GM19023 (cell line): ENCODE results near the gene C11orf54.
"Not testable (repeated sequence)": the region's sequence is repeated elsewhere in the genome, so short reads cannot be mapped to it uniquely, and the experiment has no call there.

Source experiments
- ATAC-seq: cut with Tn5 transposase; IDR thresholded peaks from one replicate; pipeline ENCODE4 v1.9.1; 2021; ENCODE audit warnings: mild to moderate bottlenecking, moderate library complexity; ENCODE audit not compliant: unreplicated experiment

C11orf54 gene

DNA sequence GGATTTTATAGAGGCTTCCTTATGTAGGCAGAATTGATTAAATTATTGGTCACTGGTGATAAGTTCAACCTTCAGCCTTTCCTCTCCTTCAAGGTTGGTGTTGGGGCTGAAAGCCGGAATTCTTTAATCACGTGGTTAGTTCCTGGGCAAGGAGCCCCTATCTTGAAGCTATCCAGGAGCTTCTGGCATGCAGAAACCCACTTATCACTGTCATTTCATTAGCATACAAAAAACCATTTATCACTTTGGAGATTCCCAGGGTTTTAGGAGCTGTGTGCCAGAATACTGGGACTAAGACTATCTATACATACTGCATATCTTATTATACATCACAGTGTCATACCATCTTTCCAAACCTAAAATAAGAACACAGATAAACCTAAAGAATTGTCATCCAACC, 24.1 kb downstream of the C11orf54 start:
- ATAC-seq: no peak

DNA sequence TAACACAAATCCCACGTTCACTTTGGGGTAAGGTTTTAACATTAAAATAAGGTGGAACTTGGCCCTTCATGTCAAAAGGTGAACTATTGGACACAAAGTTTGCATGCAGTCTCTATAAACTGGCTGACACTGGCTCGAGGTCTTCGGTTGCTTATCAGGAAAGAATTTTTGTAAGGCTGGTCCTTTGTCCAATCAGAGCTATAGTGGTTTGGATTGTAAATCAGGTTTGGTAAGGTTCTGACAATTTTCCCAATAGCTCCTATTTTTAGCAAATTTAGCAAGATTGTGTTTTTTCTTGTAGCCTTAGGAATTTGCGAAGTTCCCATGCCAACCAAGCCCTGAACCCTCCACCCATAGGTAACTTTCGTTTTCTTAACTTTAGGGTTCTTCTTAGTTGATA, 25.0 kb downstream of the C11orf54 start:
- ATAC-seq: no peak

DNA sequence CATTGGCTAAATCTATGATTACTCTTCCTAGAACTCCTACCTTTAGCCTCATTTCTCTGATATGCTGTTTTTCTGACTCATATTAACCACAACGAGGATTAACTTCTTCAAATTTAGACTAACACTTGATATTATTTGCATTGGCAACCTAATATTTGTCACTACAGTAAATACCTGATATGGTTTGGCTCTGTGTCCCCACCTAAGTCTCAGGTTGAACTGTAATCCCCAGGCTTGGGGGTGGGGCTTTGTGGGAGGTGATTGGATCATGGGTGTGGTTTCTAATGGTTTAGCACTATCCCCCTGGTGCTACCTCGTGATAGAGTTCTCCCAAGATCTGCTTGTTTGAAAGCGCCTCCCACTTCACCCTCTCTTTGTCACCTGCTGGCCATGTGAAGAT, 25.5 kb downstream of the C11orf54 start:
- ATAC-seq: no peak

DNA sequence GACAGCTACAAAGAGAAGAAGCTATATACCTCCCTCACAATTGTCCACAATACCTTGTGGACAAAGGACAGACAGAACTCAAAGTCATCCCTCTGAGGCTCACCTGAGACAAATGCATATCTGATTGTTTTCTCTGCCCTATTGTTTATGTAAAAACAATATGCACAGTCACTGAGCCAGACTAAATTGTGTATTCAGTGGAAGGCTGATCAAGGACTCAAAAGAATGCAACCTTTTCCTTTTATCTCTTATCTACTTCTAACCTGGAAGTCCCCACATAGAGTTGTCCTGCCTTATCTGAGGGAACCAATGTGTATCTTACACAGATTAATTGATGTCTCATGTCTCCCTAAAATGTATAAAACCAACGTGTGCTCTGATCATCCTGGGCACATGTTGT, 28.7 kb downstream of the C11orf54 start:
- ATAC-seq: no peak

DNA sequence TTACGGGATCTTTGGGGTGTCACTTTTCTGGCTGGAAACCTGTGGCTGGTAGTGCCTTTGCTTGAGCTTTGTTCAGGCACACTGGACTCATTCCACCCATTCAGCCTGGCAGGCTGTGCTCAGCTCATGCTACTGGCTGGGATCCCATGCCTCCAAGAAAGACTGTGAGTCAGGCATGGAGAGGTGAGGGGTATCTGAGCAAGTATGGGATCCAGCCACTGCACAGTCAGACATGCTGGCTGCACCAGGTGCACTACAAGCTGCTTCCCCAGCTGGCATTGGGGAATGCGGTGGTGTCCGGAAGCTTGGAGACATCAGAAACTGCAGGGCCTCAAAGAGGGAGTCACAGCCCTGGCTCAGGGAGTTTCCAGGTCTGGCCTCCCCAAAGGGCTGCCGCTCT, 30.7 kb downstream of the C11orf54 start:
- no peak for ATAC-seq

DNA sequence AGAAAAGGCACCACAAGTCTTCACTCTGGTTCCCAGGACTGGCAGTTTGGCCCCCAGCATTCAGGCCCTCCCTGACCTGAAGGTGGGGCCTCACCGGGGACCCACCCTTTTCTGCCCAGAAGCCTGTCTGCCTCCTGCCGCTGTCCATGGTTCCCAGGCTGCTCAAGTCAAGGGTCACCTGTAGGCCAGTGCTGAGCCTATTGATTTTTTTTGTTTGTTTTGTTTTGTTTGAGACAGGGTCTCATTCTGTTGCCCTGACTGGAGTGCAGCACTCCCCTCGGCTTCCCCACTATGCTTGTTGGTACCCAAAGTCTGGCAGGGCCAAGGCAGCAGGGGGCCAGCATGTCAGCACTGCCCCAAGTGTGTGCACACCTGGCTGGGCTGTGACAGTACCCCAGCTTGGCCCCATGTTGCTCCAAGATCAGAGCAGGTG, 31.6 kb downstream of the C11orf54 start:
- ATAC-seq: no peak

DNA sequence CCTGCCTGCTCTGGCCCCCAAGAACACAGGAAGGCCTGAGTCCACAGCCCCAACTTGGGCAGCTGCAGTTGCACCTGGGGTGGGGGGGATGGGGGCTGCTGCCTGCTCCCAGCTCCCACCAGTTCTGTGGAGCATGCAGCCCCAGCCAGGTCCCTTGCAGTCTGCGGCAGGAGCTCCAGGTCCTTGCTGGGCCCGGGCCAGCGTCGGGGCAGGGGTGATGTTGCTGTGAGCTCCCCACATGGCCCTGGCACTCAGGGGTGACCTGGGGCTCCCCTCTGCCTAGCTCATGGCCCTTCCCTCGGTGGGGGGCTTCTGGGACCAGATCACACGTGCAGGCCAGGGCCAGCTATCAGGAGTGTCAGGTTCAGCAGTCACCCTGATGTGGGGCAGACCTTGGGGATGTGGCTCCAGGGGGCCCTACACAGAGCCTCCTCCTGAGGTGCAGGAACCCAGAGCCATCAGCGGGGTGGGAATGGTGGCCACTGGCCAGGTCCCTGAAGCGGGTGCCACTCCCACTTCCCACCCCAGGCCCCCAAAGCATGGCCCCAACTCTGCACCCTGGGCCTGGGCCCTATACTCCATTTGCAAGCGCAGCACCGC, 32.2 kb downstream of the C11orf54 start:
- ATAC-seq: no peak

DNA sequence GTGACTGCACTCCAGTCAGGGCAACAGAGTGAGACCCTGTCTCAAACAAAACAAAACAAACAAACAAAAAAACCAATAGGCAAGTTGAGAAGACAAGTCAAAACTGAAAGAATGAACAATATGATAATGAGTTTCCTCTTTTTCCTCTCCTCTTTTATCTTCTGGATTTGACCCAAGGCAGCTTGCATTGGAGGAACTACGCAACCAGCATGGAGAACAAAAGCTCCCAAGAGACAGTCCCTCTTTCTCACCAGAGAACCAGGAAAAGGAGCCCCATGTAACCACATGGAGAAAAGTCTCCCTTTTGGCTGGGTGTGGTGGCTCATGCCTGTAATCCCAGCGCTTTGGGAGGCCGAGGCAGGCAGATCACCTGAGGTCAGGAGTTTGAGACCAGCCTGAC, 33.1 kb downstream of the C11orf54 start:
- not testable (repeated sequence) for ATAC-seq

DNA sequence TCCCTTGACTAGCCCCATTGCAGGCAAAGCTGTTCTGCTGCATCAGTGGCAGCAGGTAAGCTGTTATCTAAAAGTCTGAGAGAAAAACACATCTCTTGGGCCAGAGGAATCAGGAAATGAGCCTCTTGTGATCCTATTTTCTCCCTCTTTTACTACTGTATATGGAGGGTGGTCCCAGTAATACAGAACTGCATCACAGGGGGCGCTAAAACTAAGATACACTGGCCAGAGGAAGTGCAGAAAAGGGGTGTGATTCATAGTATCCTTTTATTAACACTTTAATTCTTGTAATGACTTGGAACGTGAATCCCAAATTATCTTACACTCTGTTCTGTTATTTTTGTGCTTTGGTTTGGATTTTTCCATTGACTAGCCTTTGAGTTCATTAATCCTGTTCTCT, 33.8 kb downstream of the C11orf54 start:
- no peak for ATAC-seq

DNA sequence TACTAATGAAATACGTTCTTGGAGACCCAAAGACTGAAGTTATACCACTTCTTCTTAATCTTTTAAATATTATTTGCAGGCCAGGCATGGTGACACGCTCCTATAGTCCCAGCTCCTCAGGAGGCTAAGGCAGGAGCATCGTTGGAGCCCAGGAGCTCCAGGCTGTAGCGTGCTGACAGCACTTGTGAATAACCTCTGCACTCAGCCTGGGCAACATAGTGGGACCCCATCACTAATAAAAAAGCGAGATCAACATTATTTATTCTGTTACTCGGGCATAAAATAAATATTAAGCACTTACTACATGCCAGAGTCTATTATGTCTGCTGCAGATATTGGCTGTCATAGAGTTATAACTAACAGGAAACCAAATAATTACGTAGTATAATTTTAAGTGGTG, 41.9 kb downstream of the C11orf54 start:
- ATAC-seq: no peak

DNA sequence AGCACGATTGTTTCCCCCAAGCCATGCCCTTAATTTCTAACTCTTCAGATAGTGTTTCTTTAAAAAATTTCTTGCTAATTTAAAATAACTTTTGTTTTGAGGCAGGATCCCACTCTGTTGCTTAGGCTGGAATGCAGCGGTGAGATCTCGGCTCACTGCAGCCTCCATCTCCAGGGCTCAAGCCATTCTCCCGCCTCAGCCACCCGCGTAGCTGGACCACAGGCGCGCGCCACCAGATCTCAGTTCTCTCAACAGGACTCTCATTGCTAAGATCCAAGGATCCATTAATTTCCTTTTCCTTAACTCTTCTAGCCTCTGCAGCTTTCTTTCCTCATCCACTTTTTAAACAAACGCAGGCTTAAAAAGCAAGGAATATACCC, 42.3 kb downstream of the C11orf54 start:
- peak; percentile 47 for ATAC-seq

DNA sequence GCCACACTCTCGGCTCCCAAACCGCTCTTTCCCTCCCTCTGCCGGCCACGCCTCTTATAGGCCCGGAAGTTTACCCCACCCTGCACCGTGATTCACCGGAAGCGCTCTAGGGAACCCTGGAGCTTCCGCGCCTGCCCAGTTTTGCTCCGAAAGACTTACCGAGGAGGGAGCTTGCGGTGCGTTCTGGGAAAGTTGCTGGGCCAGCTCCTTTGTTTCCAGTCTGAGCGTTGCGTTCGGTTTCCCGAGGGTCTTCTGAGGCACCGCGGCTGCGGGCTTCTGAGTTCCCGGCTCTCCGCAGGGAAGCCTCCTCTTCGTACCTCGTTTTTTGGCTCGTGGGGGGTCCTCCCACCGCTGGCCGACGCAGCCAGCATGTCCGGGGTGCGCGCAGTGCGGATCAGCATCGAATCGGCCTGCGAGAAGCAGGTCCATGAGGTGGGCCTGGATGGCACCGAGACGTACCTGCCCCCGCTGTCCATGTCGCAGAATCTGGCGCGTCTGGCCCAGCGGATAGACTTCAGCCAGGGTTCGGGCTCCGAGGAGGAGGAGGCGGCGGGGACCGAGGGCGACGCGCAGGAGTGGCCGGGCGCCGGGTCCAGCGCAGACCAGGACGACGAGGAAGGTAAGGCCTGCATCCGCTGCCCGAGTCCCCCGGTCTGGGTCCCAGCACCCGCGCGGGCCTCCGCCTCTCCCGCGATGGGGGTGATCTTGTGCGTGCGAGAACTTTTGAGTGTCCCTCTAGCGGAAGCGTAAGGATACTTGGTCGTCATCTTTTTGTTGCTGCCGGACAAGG, 42.9 kb downstream of the C11orf54 start, which contains the start of gene MED17:
Gene MED17 (plus strand): TSS at position 138 of the 790 bp plus-strand sequence. CDS start 232 bp downstream, at position 370.
- ATAC-seq: peak; percentile 96

DNA sequence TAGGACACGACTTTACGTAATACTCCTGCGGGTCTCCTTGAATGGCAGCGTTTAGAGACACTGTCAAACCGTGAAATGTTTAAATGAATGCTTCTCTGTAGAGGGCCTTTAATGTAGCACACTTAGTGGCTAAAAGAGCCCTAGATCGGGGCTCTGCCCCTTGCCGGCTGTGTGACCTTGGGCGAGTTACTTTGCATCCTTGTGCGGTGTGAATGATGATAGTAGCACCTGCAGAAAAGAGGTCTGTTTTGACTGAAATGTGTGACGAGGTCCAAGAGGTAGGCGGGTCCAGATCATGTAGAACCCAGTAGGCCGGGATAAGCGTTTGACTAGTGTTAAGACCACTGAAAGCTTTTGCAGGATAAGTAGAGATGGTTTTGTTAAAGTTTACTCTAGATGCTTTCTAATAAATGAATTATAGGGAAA, 43.5 kb downstream of the C11orf54 start:
- ATAC-seq: peak; percentile 25

DNA sequence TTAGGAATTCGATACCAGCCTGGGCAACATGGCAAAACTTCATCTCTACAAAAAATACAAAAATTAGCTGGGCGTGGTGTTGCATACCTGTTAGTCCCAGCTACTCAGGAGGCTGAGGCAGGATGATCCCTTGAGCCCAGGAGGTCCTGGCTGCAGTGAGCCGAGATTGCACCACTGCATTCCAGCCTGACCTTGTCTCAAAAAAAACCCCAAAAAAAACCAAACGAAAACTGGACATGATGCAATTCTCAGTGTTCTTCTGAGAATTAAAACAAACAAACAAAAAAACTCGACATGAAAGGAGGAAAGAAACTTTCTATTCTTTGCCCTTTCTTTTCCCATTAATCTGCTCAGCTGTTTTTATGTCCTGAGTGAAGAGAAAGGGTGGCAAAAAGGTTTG, 50.0 kb downstream of the C11orf54 start:
- no peak for ATAC-seq

DNA sequence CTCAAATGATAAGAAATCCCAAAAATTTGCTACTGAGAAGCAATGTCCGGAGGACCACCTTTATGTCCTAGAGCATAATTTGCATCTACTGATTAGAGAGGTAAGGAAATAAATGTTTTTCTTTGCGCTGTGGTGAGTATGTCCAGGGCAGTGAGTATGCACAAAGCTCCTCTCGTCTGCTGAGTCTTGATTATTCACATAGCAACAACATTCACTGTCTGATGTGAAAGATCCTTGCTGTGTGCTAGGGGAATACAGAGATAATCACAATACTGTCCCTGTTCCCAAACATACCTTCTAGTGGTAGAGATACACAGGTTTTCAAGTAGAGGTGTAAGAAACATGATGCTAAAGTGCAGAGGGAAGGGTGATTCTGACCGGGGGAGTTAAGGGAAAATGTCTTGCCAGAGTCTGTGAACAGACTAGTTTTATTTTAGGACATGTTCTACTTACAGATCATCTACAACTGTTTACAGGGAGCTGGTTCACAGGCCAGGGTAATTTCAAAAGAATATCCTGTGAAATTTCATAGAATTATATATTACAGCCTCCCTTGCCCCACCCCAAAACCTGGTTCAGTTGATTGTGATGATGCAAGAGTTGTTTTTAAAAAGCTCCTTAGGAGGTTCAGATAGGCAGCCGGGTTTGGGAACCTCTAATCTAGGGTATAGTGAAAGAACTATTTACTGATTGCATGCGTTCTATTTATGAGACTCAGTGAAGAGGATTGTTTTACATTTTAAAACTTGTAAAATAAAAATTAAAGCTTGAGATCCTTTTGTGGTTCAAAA, 55.2 kb downstream of the C11orf54 start:
- ATAC-seq: no peak

DNA sequence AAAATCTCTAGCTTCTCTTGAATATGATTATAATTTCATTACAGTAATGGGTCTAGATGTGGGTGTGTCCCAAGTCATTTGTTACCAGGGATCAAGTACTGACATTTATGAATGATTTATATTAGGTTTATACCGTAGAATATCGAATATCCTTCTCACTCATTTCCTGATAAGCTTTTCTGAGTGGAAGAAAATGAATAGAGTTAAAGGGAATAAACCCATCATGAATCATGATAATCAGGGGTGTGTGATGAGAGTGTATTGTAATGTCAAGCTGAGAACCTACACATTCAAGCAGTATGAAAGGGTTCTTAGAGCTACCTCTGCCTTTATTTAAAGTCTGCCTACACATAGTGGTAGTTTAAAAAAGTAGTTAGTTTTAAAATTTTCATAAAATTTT, 59.9 kb downstream of the C11orf54 start:
- ATAC-seq: no peak

DNA sequence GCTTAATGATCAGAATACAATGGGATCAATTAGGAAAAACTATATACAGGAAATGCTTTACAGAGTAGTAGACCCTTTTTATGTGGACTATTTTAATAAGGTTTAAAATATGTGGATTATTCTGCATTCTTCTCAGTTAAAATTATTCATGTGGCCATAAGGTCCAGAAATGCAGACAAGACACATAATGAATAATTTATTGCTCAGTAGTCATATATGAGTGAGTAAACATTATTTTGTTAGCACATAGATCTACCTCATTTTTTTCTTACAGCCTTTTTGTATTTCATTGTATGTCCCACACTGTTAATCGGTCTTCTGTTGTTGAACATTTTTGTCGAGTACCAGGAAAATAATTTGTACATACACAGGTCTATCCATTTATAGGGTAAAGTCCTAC, 63.4 kb downstream of the C11orf54 start:
- no peak for ATAC-seq

DNA sequence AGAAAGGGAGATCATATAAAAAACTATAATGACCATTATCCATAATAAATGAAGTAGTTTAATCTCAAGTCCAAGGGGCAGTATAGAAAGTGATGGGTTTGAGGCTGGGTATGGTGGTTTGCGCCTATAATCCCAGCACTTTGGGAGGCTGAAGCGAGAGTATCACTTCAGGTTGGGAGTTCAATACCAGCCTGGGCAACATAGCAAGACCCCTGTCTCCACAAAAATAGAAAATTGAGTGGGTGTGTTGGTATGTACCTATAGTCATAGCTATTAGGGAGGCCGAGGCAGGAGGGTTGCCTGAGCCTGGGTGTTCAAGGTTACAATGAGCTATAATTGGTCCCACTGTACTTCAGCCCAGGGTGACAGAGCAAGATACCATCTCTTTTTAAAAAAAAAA, 66.5 kb downstream of the C11orf54 start:
- no peak for ATAC-seq

DNA sequence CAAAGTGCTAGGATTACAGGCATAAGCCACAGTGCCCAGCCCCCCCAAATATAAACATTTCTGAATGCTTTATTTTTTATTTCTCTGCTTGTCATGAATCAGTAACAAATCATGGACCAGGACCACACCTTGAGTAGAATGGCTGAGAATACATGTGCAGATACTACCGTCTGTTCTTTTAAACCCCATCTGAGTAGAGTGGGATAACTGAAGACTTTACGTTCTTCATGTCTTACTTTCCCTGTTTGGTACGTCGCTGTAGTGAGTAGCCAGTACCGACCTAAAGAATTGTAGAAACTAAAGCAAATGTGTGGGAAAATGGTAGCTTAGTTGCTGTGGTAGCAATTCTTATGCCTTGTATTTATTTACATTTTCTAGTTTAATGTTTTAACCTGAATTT, 72.5 kb downstream of the C11orf54 start:
- no peak for ATAC-seq
